ENCODE data around the gene ANKRD33B. TPM values are rescaled to one million over a fixed set of nuclear protein-coding genes. Genes with fewer than 3 reads are reported as not detected.
A peak's percentile ranks its signal among the peaks of the same experiment; 100 is the strongest.

The ANKRD33B gene
- total and polyA plus RNA-seq, 2 experiments from 2014 or later = 2.9 to 15.4 TPM

DNA sequence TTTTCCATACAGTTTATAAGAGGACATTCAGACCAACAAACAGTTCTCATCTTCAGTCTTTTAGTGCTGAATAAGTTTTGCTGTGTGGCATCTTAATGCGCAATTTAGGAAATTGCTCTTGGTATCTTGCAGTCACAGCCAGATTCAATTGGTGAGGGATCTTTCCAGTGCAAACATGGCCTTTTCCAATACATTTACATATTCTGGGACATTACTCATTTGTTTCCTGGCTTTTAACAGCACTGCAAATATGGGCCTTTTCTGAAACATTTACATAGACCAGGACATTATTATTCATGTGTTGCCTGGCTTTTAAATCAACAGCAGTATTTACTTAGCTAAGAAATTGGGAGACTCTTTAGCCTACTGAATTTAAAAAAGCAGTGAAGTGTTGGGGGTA lies 22.7 kb downstream of the ANKRD33B start:
- peaks cover 4% of the 10 kb centered on the region; the same call in 1 of the 3 replicates for H3K36me3 Mint-ChIP-seq (ENCODE audit: low read depth)
- H3F3A ChIP-seq (replicated peaks; ENCODE audit: low read depth) = no peaks in the 10 kb centered on the region
- no peak overlapping the region for H2AFZ ChIP-seq
- H3K9me2 ChIP-seq (ENCODE audit: insufficient read depth) = no peaks in the 10 kb centered on the region
- H3K4me3 Mint-ChIP-seq = no peak overlapping the region
- H3K79me2 ChIP-seq (replicated peaks; ENCODE audit: insufficient read depth) = no peaks in the 10 kb centered on the region
- peaks cover 2% of the 10 kb centered on the region; the same call in 2 of the 3 replicates for H3K9me3 Mint-ChIP-seq
- 0 out of 2 replicates have a peak overlapping the region, but pooled peaks have one; percentile 29 for H3K4me2 ChIP-seq
- TF ChIP-seq ZNF331 (CRISPR knock-in tag; IDR thresholded peaks at IDR 0.05; ENCODE audit: low read depth) (no peak), ETS1 (IDR thresholded peaks at IDR 0.05) (no peak), STAT1 (IDR thresholded peaks at IDR 0.05; ENCODE audit: unreplicated experiment) (no peak), CREB1 (CRISPR knock-in tag; IDR thresholded peaks at IDR 0.05; ENCODE audit: low read depth) (no peak), ZNF114 (CRISPR knock-in tag; IDR thresholded peaks at IDR 0.05) (no peak), NANOG (IDR thresholded peaks at IDR 0.05; ENCODE audit: borderline replicate concordance) (no peak), POLR2AphosphoS5 (IDR thresholded peaks at IDR 0.05; ENCODE audit: low read depth) (no peak), CTCF (conservative IDR thresholded peaks at IDR 0.05; ENCODE audit: low read depth in 2 of 2) (no peak), EZH2 (IDR thresholded peaks at IDR 0.05; ENCODE audit: low read depth, unreplicated experiment) (no peak), ZNF462 (CRISPR knock-in tag; IDR thresholded peaks at IDR 0.05) (no peak), JUNB (IDR thresholded peaks at IDR 0.05; ENCODE audit: unreplicated experiment) (no peak), EZH2phosphoT487 (IDR thresholded peaks at IDR 0.05; ENCODE audit: unreplicated experiment) (no peak)
- TF ChIP-seq, protein P1, sequence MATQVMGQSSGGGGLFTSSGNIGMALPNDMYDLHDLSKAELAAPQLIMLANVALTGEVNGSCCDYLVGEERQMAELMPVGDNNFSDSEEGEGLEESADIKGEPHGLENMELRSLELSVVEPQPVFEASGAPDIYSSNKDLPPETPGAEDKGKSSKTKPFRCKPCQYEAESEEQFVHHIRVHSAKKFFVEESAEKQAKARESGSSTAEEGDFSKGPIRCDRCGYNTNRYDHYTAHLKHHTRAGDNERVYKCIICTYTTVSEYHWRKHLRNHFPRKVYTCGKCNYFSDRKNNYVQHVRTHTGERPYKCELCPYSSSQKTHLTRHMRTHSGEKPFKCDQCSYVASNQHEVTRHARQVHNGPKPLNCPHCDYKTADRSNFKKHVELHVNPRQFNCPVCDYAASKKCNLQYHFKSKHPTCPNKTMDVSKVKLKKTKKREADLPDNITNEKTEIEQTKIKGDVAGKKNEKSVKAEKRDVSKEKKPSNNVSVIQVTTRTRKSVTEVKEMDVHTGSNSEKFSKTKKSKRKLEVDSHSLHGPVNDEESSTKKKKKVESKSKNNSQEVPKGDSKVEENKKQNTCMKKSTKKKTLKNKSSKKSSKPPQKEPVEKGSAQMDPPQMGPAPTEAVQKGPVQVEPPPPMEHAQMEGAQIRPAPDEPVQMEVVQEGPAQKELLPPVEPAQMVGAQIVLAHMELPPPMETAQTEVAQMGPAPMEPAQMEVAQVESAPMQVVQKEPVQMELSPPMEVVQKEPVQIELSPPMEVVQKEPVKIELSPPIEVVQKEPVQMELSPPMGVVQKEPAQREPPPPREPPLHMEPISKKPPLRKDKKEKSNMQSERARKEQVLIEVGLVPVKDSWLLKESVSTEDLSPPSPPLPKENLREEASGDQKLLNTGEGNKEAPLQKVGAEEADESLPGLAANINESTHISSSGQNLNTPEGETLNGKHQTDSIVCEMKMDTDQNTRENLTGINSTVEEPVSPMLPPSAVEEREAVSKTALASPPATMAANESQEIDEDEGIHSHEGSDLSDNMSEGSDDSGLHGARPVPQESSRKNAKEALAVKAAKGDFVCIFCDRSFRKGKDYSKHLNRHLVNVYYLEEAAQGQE (IDR thresholded peaks at IDR 0.05; ENCODE audit: unreplicated experiment) = no peak
- no peak overlapping the region for H3K27ac ChIP-seq (ENCODE audit: low read depth)
- no peak for ATAC-seq
- DNase-seq (ENCODE audit: low spot score) = no peak
- no peaks in the 10 kb centered on the region for H3K27me3 ChIP-seq (ENCODE audit: insufficient read depth)
- H3K36me3 ChIP-seq (ENCODE audit: insufficient read depth) = no peaks in the 10 kb centered on the region; the same call in 1 of the 2 replicates
- no peak overlapping the region for H3K4me3 ChIP-seq
- H4K20me1 ChIP-seq (replicated peaks; ENCODE audit: insufficient read depth) = no peaks in the 10 kb centered on the region
- peaks cover 16% of the 10 kb centered on the region for H3K4me1 ChIP-seq (ENCODE audit: insufficient read depth)
- H3K27me3 Mint-ChIP-seq (ENCODE audit: insufficient read depth, low read depth, poor library complexity) = peaks cover 8% of the 10 kb centered on the region
- peaks cover 44% of the 10 kb centered on the region for H3K4me1 Mint-ChIP-seq
- H3K27ac Mint-ChIP-seq = no peak overlapping the region

Data from GM23338 (cell line).